Measurements from ENCODE around the gene PPP2R3B.

- TF ChIP-seq CTCF (IDR thresholded peaks at IDR 0.05; ENCODE audit: poor library complexity) (no peak), EZH2 (IDR thresholded peaks at IDR 0.05; ENCODE audit: borderline replicate concordance) (no peak), EZH2phosphoT487 (IDR thresholded peaks at IDR 0.05; ENCODE audit: low read depth, severe bottlenecking, unreplicated experiment) (no peak)
Observed at GRCh38 chrX:350148-350533, 36.6 kb downstream of the PPP2R3B start.
